RWPE1 (cell line): ENCODE measurements around the gene INO80.
A peak's percentile ranks its signal among the peaks of the same experiment; 100 is the strongest.

Experiments
- CTCF ChIA-PET: fragments of 350-600 bp; sonication (Branson Sonifier 250); formaldehyde crosslinking; extraction: SDS; loops from one replicate; lab custom pipeline; 2021; lab: Yijun Ruan, JAX
- POLR2A ChIA-PET: fragments of 400-600 bp; formaldehyde crosslinking; extraction: SDS; loops from one replicate; lab custom pipeline; 2020; ENCODE audit warnings: antibody characterized with exemption; ENCODE audit not compliant: low non-redundant PET; lab: Yijun Ruan, JAX
- DNase-seq: peaks from one replicate; pipeline ENCODE4 v3.0.0; 2012; ENCODE audit warnings: low spot score
- H3K27ac ChIP-seq: fragments of 450-650 bp; 2 replicates; pipeline ENCODE4 v1.5.1; 2017
- TF ChIP-seq, protein P1 (sequence below): fragments of 450-650 bp; conservative IDR thresholded peaks from 2 replicates; pipeline ENCODE4 v1.5.1; 2017; ENCODE audit warnings: low read depth, mild to moderate bottlenecking

The INO80 gene

DNA sequence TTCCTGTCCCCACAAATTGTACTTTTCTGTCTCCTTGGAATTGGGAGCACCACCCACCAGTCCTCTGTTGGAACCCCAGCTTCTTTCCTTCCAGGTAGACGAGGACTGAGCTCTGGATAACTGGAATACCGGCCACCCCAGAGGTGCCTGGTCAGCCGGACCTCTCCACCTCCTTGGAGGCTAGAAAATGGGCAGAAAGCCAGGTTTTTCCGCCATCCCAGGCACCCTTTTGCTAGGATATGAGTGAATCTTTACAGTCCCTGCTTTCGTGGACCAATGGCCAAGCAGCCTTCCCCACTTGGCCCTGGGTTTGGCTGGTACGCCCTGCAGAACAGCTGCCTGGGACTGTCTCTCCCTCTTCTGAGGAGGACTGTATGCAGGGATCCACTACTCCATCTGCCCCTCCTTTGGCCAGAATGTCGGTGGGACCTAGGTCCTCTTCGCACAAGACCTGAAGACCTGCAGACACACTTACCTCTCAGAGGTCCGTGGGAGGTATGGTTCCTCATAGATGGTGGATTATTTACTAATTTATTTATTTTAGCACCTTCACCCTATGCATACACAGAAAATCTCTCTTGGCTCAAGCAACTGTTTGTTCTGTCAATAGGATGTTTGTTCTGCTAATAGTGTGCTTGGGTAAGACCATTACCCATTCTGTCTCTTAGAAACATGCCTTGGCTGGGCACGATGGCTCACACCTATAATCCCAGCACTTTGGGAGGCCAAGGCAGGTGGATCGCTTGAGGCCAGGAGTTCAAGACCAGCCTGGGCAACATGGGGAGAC, 171.4 kb downstream of the INO80 start:
- CTCF ChIA-PET: no interaction called here
- no peak for DNase-seq

DNA sequence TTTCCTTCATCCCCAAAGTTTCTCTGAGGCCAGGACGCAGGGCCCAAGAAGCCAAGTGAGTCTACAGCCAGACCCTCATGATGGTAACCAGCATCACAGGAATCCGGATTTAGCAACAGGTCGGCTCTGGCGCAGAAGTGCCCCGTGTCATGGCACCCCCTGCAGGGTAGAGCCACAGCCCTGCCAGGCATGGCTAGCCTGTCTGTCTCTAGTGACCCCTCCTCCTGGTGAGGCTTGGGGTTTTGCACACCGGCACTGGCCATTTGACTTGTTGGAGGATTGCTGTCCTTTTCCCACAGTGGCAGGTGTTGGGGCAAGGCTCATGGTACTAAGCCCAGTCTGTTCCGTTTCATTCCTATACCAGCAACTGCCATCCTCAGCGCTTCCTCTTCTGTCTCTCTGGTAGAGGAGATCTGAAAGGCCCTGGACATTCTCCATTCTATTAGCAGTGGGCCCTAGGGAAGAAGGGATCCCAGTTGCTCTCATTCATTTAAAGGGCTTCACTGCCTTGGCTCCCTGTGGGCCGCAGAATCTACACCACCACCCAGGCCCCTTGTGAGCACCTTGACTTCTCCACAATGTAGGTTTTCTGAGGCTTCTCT, 172.2 kb downstream of the INO80 start:
- POLR2A ChIA-PET: no interaction called here
- no peak for DNase-seq
- CTCF ChIA-PET: interaction anchor here (0.7 kb wide), 1 partner anchor 53 kb away, joined by 3 read pairs; no protein-coding TSS in a partner anchor
- TF ChIP-seq, protein P1, sequence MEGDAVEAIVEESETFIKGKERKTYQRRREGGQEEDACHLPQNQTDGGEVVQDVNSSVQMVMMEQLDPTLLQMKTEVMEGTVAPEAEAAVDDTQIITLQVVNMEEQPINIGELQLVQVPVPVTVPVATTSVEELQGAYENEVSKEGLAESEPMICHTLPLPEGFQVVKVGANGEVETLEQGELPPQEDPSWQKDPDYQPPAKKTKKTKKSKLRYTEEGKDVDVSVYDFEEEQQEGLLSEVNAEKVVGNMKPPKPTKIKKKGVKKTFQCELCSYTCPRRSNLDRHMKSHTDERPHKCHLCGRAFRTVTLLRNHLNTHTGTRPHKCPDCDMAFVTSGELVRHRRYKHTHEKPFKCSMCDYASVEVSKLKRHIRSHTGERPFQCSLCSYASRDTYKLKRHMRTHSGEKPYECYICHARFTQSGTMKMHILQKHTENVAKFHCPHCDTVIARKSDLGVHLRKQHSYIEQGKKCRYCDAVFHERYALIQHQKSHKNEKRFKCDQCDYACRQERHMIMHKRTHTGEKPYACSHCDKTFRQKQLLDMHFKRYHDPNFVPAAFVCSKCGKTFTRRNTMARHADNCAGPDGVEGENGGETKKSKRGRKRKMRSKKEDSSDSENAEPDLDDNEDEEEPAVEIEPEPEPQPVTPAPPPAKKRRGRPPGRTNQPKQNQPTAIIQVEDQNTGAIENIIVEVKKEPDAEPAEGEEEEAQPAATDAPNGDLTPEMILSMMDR: no peak
- H3K27ac ChIP-seq: no peak overlapping the region

More for the DNA sequence above, 171.4 kb downstream of the INO80 start:
- TF ChIP-seq, protein P1: no peak
- no peak overlapping the region for H3K27ac ChIP-seq
- POLR2A ChIA-PET: no interaction called here

DNA sequence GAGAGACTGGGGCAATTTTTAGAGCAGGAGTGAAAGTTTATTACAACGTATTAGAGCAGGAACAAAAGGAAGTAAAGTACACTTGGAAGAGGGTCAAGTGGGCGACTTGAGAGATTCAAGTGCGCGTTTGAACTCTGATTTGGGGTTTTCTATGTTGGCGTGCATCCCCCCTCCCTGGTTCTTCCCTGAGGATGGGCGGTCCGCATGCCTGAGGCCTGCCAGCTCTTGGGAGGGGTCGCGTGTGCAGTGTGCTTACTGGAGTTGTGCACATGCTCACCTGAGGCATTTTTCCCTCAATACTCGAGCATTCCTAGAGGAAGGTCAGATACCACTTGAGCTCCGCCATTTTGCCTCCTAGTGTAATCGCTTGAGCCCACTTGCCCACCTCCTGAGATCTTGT, 173.2 kb downstream of the INO80 start:
- no peak for DNase-seq
- ChIA-PET CTCF (interaction anchor here (0.8 to 2.9 kb wide), 12 partner anchors 12 to 188 kb away, joined by 3 to 30 read pairs (median 5); partner anchors contain the start of genes CHAC1, DLL4 and RMDN3), POLR2A (interaction anchor here (1.6 kb wide), 1 partner anchor 10 kb away, joined by 3 read pairs; the partner anchor contains the start of gene CHAC1)
- H3K27ac ChIP-seq: no peak overlapping the region
- TF ChIP-seq, protein P1: no peak

DNA sequence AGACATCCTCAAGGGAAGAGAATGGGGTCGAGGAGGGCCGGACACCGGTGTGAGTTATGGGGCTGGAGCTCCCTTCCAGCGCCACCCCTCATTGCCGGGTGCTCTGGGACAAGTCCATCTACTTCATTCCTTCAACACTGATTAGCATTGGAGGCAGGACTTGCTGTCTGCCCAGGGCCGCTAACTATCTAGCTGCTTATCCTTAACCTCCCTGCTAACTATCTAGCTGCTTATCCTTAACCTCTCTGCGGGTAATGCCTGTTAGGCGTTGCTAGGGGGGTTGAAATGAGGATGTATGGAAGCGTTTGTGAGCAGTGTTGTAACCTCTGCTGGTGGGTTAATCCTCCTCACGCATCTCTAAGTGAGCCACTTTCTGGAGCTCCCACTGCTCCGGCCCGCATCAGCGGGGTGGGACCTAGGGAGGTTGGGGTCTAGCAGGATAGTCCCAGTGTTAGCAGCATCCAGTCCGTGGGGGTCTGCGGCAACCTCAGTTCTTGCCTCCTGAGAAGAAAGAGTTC, 173.7 kb downstream of the INO80 start:
- TF ChIP-seq, protein P1: no peak
- ChIA-PET POLR2A (interaction anchor here (1.6 kb wide), 1 partner anchor 10 kb away, joined by 3 read pairs; the partner anchor contains the start of gene CHAC1), CTCF (interaction anchor here (0.6 to 2.9 kb wide), 17 partner anchors 12 to 451 kb away, joined by 3 to 30 read pairs (median 5); partner anchors contain the start of genes CHAC1, DLL4 and RMDN3)
- no peak for DNase-seq
- H3K27ac ChIP-seq: peak overlapping the region; percentile 39

DNA sequence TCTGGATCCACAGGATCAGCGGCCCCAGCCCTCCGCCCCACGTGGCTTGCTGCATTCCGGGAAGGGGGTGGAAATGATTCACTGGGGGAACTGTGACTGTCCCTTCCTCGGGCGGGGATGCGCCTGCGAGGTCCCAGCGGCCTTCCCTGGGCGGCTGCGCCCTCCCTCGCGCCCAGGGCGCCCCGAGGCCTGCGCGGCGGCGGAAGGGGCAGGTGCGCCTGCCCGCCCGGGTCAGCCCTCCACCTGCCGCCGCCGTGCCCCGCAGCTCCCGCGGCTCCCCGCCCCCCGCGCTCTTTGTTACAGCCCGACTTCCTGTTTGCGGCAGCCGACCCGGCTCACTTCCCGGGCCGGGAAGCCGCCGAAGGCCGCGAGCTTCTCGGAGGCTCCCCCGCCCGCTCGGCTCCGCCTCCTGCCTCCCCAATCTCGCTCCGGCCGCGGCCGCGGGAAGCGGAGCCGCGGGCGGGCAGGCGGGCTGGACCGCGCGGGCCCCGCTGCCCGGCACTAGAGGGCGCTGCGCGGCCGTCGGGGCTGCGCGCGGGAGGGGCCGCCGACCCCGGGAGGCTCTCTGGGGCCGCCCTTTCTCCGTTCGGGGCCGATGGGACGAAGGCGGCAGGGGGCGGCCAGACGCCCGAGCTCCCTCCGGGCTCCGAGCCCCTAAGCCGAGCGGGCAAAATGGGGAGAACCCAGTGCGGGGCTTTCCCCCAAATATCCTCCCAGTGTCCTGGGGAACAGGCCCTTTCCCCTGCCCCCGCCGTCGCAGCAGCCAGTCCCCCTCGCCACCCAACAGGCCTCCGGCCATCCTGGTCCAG, 174.3 kb downstream of the INO80 start:
- POLR2A ChIA-PET: interaction anchor here (0.6 to 1.6 kb wide), 7 partner anchors 11 to 129 kb away, joined by 3 to 5 read pairs (median 4); partner anchors contain the start of gene CHAC1
- CTCF ChIA-PET: interaction anchor here (0.5 to 2.9 kb wide), 41 partner anchors 9 to 489 kb away, joined by 3 to 30 read pairs (median 4); partner anchors contain the start of genes CHAC1, DLL4 and RMDN3
- TF ChIP-seq, protein P1: peak; percentile 99
- peak overlapping the region; percentile 39 for H3K27ac ChIP-seq
- DNase-seq: peak; percentile 80
